ENCODE results near the gene UNC13B.

DNA sequence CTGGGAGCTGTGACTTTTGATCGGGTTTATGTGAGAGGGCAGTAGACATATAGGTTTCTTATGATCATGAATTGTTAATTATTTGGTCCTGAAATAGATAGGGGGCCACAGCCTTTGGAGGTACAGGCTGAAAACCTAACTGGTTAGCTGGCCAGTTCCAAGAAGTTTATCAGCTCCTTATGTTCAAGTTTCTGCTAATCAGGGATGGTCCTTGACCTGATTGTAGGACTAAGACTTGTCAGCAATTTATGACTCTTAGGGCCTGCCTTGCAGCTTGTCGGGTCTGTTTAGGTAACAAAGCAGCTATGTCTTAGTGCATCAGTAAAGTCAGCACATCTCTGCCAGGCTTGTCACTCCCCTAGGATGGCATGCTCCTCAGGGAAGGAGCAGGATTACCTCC lies 176.3 kb downstream of the UNC13B start:
- TF ChIP-seq EZH2 (IDR thresholded peaks at IDR 0.05; ENCODE audit: low read length, unreplicated experiment) (no peak), EZH2phosphoT487 (IDR thresholded peaks at IDR 0.05; ENCODE audit: borderline replicate concordance, low read length) (no peak)
- TF ChIP-seq, protein P1, sequence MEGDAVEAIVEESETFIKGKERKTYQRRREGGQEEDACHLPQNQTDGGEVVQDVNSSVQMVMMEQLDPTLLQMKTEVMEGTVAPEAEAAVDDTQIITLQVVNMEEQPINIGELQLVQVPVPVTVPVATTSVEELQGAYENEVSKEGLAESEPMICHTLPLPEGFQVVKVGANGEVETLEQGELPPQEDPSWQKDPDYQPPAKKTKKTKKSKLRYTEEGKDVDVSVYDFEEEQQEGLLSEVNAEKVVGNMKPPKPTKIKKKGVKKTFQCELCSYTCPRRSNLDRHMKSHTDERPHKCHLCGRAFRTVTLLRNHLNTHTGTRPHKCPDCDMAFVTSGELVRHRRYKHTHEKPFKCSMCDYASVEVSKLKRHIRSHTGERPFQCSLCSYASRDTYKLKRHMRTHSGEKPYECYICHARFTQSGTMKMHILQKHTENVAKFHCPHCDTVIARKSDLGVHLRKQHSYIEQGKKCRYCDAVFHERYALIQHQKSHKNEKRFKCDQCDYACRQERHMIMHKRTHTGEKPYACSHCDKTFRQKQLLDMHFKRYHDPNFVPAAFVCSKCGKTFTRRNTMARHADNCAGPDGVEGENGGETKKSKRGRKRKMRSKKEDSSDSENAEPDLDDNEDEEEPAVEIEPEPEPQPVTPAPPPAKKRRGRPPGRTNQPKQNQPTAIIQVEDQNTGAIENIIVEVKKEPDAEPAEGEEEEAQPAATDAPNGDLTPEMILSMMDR (conservative IDR thresholded peaks at IDR 0.05; ENCODE audit: low read depth, low read length): no peak
